HG03135 (cell line): ENCODE results near the gene HOXA7.

ENCODE experiments used
- ATAC-seq: cut with Tn5 transposase; IDR thresholded peaks from one replicate; pipeline ENCODE4 v1.9.1; 2021; ENCODE audit warnings: mild to moderate bottlenecking, moderate library complexity; ENCODE audit not compliant: unreplicated experiment

HOXA7 gene

DNA sequence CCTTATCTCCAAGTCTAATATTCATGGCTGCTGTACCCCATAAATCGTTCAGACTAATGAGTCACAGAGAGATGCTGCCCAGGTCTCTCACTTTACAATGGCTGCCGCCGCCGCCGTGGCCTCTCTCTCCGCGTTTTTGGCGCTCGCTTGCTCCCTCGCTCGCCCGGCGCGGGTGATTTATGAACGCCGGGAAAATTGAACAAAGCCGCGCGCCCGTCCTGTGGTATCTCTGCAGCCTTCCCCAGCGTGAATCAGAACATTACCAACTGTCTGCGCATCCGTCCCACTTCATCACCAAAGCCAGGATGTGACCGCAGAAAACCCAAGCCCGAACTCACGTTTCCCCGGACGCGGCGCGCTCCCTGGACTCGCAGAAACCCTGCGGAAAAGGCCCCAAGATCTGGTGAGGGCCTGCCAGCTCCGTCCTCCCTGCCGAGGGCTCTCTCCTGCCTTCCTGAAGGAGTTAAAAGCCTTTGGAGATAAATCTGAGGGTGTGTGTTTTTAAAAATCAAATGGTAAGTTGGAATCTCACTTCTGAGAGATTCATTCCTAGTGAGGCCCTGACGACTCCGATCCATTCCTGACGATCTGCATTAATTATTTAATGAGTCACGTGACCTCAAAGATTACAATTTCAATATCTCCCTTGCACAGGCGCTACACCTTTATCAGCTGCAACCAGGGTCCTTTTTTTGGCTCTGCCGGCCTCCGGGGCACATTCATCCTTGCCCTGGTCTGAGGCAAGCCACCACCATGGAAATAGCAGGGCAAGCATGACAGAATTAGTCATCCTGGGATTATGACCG is 32.2 kb downstream of the HOXA7 start:
- ATAC-seq, result no peak

DNA sequence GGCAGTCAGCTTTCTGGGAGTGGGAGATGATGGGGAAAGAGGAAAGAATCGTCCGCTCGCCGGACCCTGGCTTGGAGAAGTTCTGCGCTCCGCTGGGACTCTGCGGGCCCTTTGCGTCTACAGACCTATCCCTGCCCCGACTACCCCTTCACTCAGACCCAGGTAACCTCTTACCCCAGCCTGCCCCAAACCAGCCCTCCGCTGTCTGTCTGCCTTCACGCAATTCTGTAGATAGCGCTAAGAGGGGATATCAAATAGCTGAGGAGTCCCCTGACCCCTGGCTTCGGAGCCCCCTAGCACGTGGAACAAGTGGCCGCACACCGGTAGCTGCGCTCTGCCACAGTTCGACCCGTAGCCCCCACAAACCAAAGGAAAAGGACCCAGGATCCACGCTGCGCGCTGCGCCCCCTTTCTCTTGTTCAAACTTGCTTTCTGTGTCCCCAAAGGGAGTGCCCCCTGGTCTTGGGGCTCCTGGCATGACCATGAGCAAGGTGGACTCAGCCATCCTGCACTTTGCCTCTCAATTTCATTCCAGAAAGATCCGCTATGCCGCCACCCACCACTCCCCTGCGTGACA is 32.9 kb downstream of the HOXA7 start:
- ATAC-seq, result no peak

- no peak for ATAC-seq
Observed at GRCh38 chr7:27123007-27123476, 33.4 kb downstream of the HOXA7 start.

DNA sequence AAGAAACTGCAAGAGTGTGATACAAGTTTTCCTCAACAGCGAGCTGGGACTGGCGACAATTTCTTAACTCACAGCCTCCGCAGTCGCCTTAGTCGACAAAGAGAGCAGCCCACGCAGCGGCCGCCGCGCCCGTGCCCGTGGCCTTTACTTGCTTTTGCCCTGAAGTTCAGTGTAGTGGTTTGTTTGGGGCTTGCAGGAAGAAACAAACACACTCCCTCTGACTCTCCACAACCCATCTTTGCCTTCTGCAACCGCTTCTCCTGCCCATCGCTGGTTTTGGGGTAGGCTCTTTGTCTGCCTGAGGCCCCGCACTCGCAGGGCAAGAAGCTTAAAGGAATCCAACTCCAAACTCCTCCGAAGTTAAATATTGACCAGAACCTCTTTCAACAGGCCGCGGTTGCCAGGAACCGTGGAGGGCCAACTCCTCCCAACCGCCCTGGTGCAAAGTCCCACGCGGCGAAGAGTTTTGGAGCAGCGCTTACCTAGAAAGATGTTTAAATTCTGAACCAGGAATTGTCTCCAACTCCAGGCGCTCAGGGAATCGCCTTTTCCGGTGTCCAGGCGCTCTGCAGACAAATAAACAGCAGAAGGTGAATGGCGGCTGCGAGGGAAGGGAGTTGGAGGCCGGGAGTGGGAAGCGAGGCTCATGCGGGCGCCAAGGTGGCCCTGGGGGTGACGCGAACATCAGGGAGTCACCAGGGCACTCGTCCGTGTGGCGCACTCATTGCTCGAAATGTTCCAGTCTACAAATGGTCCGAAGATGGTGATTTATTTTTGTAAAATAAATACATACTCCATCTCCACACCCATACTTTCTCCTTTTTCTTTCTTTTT is 34.2 kb downstream of the HOXA7 start:
- ATAC-seq, result no peak

DNA sequence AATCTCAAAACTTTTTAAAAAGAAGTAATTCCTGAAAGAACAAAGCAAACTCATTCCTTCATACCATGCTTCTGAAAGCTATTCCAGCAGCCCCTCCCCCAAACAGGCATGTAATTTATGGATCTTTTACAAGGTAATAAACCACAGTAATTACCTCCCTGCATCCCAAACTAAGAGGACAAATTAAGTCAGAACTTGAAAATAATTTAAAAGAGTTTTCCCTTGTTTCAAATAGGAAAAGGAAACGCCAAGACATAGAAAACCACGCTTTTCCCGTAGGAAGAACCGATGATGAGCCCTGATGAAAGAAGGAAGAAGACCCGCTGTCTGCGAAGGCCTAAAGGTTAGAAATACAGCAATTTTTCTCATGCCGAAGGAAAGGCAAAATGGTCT is 34.8 kb downstream of the HOXA7 start:
- ATAC-seq, result no peak

- no peak for ATAC-seq
Observed at GRCh38 chr7:27119412-27119911, 37.0 kb downstream of the HOXA7 start.

DNA sequence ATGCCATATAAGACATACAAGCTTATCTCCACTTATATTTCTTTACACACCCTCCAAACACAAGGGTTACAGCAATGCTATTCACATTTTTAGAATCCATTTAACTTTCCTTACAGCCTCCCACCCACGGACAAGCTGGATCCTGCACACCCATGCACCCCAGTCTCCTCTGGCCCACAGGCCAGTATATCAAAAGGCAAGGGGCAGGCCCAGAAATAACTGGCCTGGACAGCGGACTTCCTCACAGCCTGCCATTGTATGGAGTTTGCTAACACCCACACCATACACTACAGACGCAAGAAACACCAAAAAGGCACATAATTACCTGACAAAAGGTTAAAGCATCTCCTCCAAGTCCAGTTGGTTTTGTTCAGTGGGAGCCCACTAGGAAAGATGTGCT is 37.9 kb downstream of the HOXA7 start:
- ATAC-seq, result no peak

- ATAC-seq, result no peak
Observed at GRCh38 chr7:27117887-27118491, 38.5 kb downstream of the HOXA7 start.

- ATAC-seq, result no peak
Observed at GRCh38 chr7:27116962-27117886, 39.3 kb downstream of the HOXA7 start.

- ATAC-seq, result no peak
Observed at GRCh38 chr7:27116031-27116961, 40.2 kb downstream of the HOXA7 start.

- ATAC-seq, result no peak
Observed at GRCh38 chr7:27115221-27116026, 41.1 kb downstream of the HOXA7 start.

GRCh38 chr7:27114881-27115220 is 41.6 kb downstream of the HOXA7 start:
- ATAC-seq, result no peak

DNA sequence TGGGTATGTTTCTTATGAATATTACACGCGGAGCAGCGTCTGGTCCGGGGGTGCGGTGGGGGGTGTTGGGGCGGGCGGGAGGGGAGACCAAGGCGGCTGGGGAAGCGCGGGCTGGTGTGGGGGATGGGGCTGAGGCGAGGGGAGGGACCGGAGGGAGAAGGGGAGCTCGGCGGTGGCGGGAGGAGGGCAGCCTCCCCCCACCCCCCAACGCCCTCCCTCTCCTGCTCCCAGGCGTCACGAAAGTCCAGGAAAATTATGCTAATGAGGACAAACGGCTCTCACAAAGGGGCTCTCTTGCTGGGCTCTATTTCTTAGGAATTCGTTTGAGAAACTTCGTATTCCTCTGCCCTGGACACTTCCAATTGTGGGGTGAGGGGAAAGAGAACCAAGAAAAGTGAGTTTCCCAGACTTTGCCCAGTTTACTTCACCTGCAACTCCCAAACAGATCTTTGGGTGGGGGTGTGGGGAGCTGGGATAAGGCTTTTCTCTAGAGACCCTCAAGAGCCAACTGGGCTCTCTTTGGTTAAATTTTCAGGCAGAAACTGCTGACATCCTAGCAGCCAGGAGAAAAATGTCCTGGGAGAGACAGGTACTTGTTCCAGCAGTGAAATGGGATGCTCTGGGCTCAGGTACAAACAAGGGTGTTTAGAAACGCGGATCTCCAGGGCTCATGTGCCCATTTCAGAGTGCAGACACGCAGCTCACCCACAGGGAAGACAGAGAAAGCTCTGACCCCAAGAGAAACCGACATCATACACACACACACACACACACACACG is 42.3 kb downstream of the HOXA7 start:
- ATAC-seq, result no peak

DNA sequence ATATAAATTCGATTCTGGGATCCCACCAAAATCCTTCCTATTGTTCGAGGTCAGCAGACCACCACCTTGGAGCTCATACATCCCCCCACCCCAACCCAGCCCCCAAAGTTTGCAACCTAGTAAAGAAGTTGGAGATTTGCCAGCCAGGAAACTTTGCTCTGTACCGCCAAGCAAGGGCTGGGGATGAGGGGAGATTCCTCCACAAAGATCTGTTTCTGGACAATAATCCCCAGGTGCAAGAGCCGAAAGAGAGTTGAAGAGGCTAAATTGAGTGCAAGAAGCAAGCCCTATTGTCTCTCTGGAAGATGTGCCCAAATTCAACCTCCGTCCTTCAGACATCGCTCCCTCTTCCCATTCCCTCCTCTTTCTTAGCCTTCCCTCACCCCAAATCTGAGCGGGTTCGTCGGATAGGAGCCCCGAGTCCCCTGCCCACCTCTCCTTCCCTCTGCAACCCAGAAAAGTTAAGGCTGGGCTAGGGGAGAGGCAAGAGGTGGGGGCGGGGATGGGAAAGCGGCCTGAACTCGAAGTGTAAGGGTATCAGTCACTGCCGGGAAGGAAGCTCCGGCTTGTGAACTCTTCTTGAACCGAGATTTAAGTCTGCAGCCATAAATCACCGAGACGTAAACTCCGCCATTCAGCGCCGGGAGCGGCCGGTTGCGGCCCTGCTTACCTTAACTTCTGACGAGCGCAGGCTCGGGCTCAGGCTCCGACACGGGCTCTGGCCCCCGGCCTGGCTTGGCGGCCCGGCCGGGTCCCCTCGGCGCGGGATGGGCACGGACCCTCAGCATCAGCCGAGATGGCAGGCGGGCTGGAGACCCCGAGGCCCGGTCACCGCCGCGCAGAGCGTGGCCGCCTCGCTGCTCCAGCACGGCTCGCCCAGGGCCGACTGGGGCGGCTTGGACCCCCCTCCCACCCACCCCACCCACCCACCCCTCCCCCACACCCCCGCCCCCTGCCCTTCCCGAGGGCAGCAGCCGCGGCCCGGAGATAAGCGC is 43.2 kb downstream of the HOXA7 start:
- ATAC-seq, result no peak

DNA sequence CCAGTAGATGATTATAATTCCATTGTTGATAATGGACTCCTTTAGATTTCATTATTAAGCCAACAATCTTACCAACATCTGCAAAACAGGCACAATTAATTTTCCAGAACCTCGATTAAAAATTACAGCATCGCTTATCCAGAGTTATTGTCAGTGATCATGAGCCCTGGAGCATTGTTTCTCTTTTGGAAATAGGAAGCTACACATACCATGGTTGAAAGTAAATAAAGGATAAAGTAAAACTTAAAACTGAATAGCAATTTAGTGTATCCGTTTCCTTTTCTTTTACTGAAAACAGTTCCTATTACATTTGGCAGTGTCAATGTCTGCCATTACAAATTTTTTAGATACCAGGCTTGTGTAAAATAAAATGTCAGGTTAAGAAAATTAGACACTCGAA is 44.1 kb downstream of the HOXA7 start:
- ATAC-seq, result no peak

DNA sequence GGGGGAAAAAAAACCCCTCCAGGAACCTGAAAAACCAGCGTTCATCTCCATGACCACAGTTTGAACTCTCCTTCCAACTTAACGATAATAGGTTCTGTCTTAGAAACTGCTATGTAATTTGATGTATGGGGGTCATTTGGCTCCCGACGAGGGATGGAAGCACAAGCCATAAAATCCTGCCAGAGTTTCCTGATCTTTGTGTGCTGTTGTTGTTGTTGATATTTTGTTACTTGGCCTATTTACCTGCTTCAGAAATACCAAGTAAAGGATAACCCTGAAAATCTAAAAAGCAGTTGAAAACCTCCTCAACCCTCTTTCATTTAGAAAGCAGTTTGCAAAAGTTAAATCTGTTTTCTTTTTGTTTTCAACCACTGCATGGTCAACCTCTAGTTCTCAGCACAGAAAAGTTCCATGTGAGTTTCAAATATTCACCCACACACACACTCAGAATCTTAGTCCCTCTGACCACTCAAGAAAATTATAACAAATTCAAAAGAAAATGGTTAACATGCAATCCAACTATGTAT is 44.7 kb downstream of the HOXA7 start:
- ATAC-seq, result no peak
